HepG2 (cell line): ENCODE measurements around the gene KMT2E. TPM values are rescaled to one million over a fixed set of nuclear protein-coding genes. Genes with fewer than 3 reads are reported as not detected.

ENCODE experiments used
- ATAC-seq: fragments of 200-7000 bp; cut with Tn5 transposase; 3 replicates; pipeline ENCODE4 v1.9.1; 2020; ENCODE audit warnings: mild to moderate bottlenecking, moderate library complexity
- BruUV-seq: library from RNA; stranded (reverse); fragments of 400-500 nt; replicated peaks from 2 replicates; lab custom pipeline; 2021; lab: Mats Ljungman, UMichigan
- CTCF ChIA-PET: fragments of 300-600 bp; formaldehyde crosslinking; extraction: SDS; loops from one replicate; lab custom pipeline; 2021; ENCODE audit warnings: low total read pairs, inconsistent platforms, low intra/inter-chr PET ratio; lab: Yijun Ruan, JAX
- POLR2A ChIA-PET: fragments of 350-600 bp; sonication (Branson Sonifier 250); formaldehyde crosslinking; loops from one replicate; lab custom pipeline; 2020; ENCODE audit warnings: antibody characterized with exemption, inconsistent platforms; lab: Yijun Ruan, JAX
- DNase-seq: peaks from one replicate; pipeline ENCODE4 v3.0.0-alpha.2; 2015; ENCODE audit warnings: low spot score
- FAIRE-seq: peaks from 3 replicates; lab custom pipeline; 2011; peaks lifted over from hg19 to GRCh38; lab: Jason Lieb, UNC
- H2AFZ ChIP-seq: one replicate; pipeline ENCODE4 v1.6.1; 2011; ENCODE audit warnings: low read length, inconsistent platforms
- H3K27ac ChIP-seq: fragments of 300-600 bp; 3 replicates; pipeline ENCODE4 v1.8.0; 2011; ENCODE audit warnings: mixed run types, mild to moderate bottlenecking, mixed read lengths, low read length, inconsistent platforms; ENCODE audit not compliant: insufficient read depth; ENCODE audit errors: extremely low read length
- H3K27me3 ChIP-seq, 2 experiments: fragments of 200-600 bp in 1 of 2; 2 replicates in 1 of 2; 3 replicates in 1 of 2; pipeline versions ENCODE4 v1.6.0 to v1.8.0; 2011; ENCODE audit warnings: low read length in 2 of 2, mild to moderate bottlenecking in 2 of 2, moderate library complexity in 2 of 2, inconsistent platforms in 1 of 2; ENCODE audit not compliant: insufficient read depth in 2 of 2, control insufficient read depth in 1 of 2
- H3K36me3 ChIP-seq, 2 experiments: fragments of 200-600 bp in 1 of 2; replicated peaks in 1 of 2; 2 replicates in 1 of 2; 3 replicates in 1 of 2; pipeline versions ENCODE4 v1.5.1 to v1.8.0; 2011; ENCODE audit warnings: low read length in 2 of 2, inconsistent platforms in 1 of 2; ENCODE audit not compliant: insufficient read depth in 2 of 2, control insufficient read depth in 1 of 2
- H3K4me1 ChIP-seq: 2 replicates; pipeline ENCODE4 v1.5.1; 2012; ENCODE audit warnings: low read length, inconsistent platforms; ENCODE audit not compliant: insufficient read depth
- H3K4me2 ChIP-seq: 2 replicates; pipeline ENCODE4 v1.6.0; 2011; ENCODE audit warnings: low read depth, low read length, inconsistent platforms
- H3K4me3 ChIP-seq, 3 experiments: fragments of 200-600 bp in 1 of 3; sonication (generic), shearing (Covaris generic) in 1 of 3; replicated peaks in 1 of 3; 2 replicates each; pipeline ENCODE4 v1.5.1; 2011 to 2016; ENCODE audit warnings: low read length in 3 of 3, inconsistent platforms in 2 of 3, low read depth in 2 of 3, mild to moderate bottlenecking in 2 of 3, control low read depth in 1 of 3, mixed read lengths in 1 of 3; ENCODE audit not compliant: insufficient read depth in 1 of 3
- H3K79me2 ChIP-seq: one replicate; pipeline ENCODE4 v1.6.1; 2011; ENCODE audit warnings: low read length, inconsistent platforms; ENCODE audit not compliant: insufficient read depth
- H3K9ac ChIP-seq: 2 replicates; pipeline ENCODE4 v1.6.0; 2011; ENCODE audit warnings: mild to moderate bottlenecking, low read depth, low read length, inconsistent platforms; ENCODE audit not compliant: insufficient read depth
- H3K9me3 ChIP-seq: 2 replicates; pipeline ENCODE4 v1.5.1; 2012; ENCODE audit warnings: mild to moderate bottlenecking, low read length
- H4K20me1 ChIP-seq: 2 replicates; pipeline ENCODE4 v1.6.0; 2011; ENCODE audit warnings: inconsistent platforms, mild to moderate bottlenecking, low read length, moderate library complexity; ENCODE audit not compliant: insufficient read depth
- CBFB ChIP-seq: sonication (generic); formaldehyde crosslinking; IDR thresholded peaks from 2 replicates; pipeline ENCODE4 v1.4.0; 2020; ENCODE audit warnings: missing genetic modification reagents
- CBX5 ChIP-seq: sonication (generic); formaldehyde crosslinking; IDR thresholded peaks from 2 replicates; pipeline ENCODE4 v1.4.0; 2020; ENCODE audit warnings: missing genetic modification reagents, borderline replicate concordance
- IRF9 ChIP-seq: sonication (generic); formaldehyde crosslinking; IDR thresholded peaks from 2 replicates; pipeline ENCODE4 v1.8.0; 2022; ENCODE audit warnings: missing genetic modification reagents, mild to moderate bottlenecking, borderline replicate concordance
- SMARCE1 ChIP-seq: fragments of 450-650 bp; IDR thresholded peaks from 2 replicates; pipeline ENCODE4 v1.6.1; 2017; ENCODE audit warnings: borderline replicate concordance
- THYN1 ChIP-seq: sonication (generic); formaldehyde crosslinking; IDR thresholded peaks from 2 replicates; pipeline ENCODE4 v1.8.1; 2023; ENCODE audit warnings: low read depth, mild to moderate bottlenecking, moderate library complexity, missing genetic modification reagents, borderline replicate concordance
- ZBTB44 ChIP-seq: sonication (generic); formaldehyde crosslinking; IDR thresholded peaks from 2 replicates; pipeline ENCODE4 v1.4.0; 2020; ENCODE audit warnings: missing genetic modification reagents
- ZBTB49 ChIP-seq: sonication (generic); formaldehyde crosslinking; IDR thresholded peaks from 2 replicates; pipeline ENCODE4 v1.4.0; 2020; ENCODE audit warnings: missing genetic modification reagents, borderline replicate concordance
- ZNF138 ChIP-seq: sonication (generic); formaldehyde crosslinking; IDR thresholded peaks from 2 replicates; pipeline ENCODE4 v1.5.0; 2020; ENCODE audit warnings: mild to moderate bottlenecking, low read depth, missing genetic modification reagents
- ZNF17 ChIP-seq: sonication (generic); formaldehyde crosslinking; IDR thresholded peaks from 2 replicates; pipeline ENCODE4 v1.5.0; 2020; ENCODE audit warnings: mild to moderate bottlenecking, missing genetic modification reagents
- ZNF232 ChIP-seq: sonication (generic); formaldehyde crosslinking; IDR thresholded peaks from 2 replicates; pipeline ENCODE4 v1.4.0; 2020; ENCODE audit warnings: missing genetic modification reagents, borderline replicate concordance
- ZNF382 ChIP-seq: sonication (generic); formaldehyde crosslinking; IDR thresholded peaks from 2 replicates; pipeline ENCODE4 v1.5.0; 2020; ENCODE audit warnings: missing genetic modification reagents, mild to moderate bottlenecking, borderline replicate concordance
- ZNF556 ChIP-seq: sonication (generic); formaldehyde crosslinking; IDR thresholded peaks from 2 replicates; pipeline ENCODE4 v1.4.0; 2020; ENCODE audit warnings: mild to moderate bottlenecking, missing genetic modification reagents, borderline replicate concordance
- ZSCAN31 ChIP-seq: sonication (generic); formaldehyde crosslinking; IDR thresholded peaks from 2 replicates; pipeline ENCODE4 v1.5.0; 2020; ENCODE audit warnings: low read depth, mild to moderate bottlenecking, missing genetic modification reagents
- WGBS: methylation state at CpG from one replicate; pipeline ENCODE4 v1.1.6; 2017; ENCODE audit warnings: low lambda C conversion rate; 5-methylcytosine and 5-hydroxymethylcytosine counted together
- in situ Hi-C: cut with HindIII; loops from 2 replicates; pipeline ENCODE4 v1.10.0; 2017; ENCODE audit warnings: low pct_unique_long_range_greater_than_20kb; ENCODE audit not compliant: extremely low pct_ligation_motif_present
- intact Hi-C: fragments of 100-400 bp; cut with micrococcal nuclease; formaldehyde crosslinking; loops from one replicate; pipeline ENCODE4 v1.10.0; 2022; ENCODE audit not compliant: unreplicated experiment
- polyA plus RNA-seq, 8 experiments: library from polyadenylated mRNA; depleted of rRNA in 3 of 8; stranded (reverse) in 7 of 8; unstranded in 1 of 8; fragments of >200 nt; fragmentation: Illumina TruSeq in 4 of 8; extraction: Trizol in 4 of 8; gene quantifications; 2 replicates each; pipeline versions ENCODE4 v1.2.1 to v1.2.3, GENCODE V29; 2011 to 2016; ENCODE audit warnings: low read depth in 4 of 8, missing spikeins in 1 of 8, mixed read lengths in 1 of 8; ENCODE audit not compliant: insufficient read depth in 1 of 8
- total RNA-seq, 5 experiments: library from RNA; depleted of rRNA; stranded (reverse); fragments of >200 nt; fragmentation: Illumina TruSeq; extraction: Trizol; gene quantifications; 2 replicates each; pipeline ENCODE4 v1.2.3, GENCODE V29; 2016; ENCODE audit warnings: low read depth in 1 of 5

The KMT2E gene
- total and polyA plus RNA-seq, 2 of the 13 experiments (the other 11 are each of a cell fraction or from before 2014, with no cell fraction given): 6.3 to 24.4 TPM

- FAIRE-seq: no peak
- intact Hi-C loops (no loop called here), in situ Hi-C loops (no loop called here)
- peaks cover 89% of the 10 kb centered on the region for H3K79me2 ChIP-seq
- no TSS peak for BruUV-seq
- DNase-seq: no peak
- H4K20me1 ChIP-seq: peaks cover 64% of the 10 kb centered on the region
- H3K4me1 ChIP-seq: peaks cover 59% of the 10 kb centered on the region
- H3K27me3 ChIP-seq: no peaks in the 10 kb centered on the region; a peak in 1 of 5 replicates
- peaks cover 0 to 10% of the 10 kb centered on the region in 2 experiments; a peak in 2 of 5 replicates for H3K36me3 ChIP-seq
- ATAC-seq: no peak
- WGBS: 63% methylated on average over 9 of the region's 9 CpGs
- ChIA-PET POLR2A (interaction anchor here (1.0 to 4.2 kb wide), 2 partner anchors 26 to 29 kb away, joined by 3 to 35 read pairs; no protein-coding TSS in a partner anchor), CTCF (no interaction called here)
- no peaks in the 10 kb centered on the region for H3K9me3 ChIP-seq
- peak overlapping the region; percentile 98 to 100 (median 99); a peak in 5 of 6 replicates for H3K4me3 ChIP-seq
- peak overlapping the region; percentile 98 for H3K4me2 ChIP-seq
- H2AFZ ChIP-seq: no peak overlapping the region
- TF ChIP-seq ZBTB49 (CRISPR knock-in tag) (no peak), ZNF232 (CRISPR knock-in tag) (no peak), CBFB (no peak), ZSCAN31 (CRISPR knock-in tag) (no peak), CBX5 (no peak), SMARCE1 (no peak), THYN1 (CRISPR knock-in tag) (no peak), ZBTB44 (CRISPR knock-in tag) (no peak), ZNF17 (CRISPR knock-in tag) (no peak), IRF9 (CRISPR knock-in tag) (no peak), ZNF556 (no peak), ZNF138 (CRISPR knock-in tag) (no peak), ZNF382 (CRISPR knock-in tag) (no peak)
- no peak overlapping the region for H3K27ac ChIP-seq
- H3K9ac ChIP-seq: peak overlapping the region; percentile 100
These were observed 4.1 kb upstream of the KMT2E start for GRCh38 chr7:105009667-105010503.
